CD4-positive, alpha-beta T cell treated with Interleukin-15 for 4 hours (primary cell): ENCODE measurements around the gene GSK3B.

Experiments used
- DNase-seq: peaks from one replicate; pipeline ENCODE4 v3.0.0-alpha.2; 2020; ENCODE audit warnings: low spot score

The GSK3B gene

DNA sequence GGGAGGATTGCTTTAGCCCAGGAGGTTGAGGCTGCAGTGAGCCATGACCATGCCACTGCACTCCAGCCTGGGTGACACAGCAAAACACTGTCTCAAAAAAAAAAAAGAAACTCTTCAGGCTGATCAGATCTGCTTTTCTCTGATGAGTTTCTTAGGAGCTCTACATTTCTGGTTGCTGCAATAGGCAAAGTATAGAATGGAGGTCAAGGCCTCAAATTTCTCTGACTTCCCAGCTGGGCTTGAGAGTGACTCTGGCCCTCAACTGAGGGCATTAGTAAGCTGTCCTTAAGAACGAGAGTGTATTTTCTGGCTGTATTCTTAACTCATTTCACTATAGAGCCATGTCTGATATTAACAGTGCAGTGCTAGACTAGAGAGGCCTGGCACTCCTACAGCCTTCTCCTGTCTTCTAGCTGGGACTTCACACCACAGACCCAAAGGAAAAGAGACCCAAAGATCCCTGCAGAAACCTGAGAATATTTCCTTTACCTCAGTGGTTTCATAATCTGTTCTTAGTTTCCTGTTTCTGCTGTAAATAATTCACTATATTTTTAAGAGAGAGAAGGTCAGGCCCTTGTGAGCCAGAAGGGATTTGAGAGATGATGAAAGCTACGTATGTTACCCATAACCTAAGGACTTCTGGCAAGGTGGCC, 314.4 kb downstream of the GSK3B start:
- DNase-seq, result no peak

- DNase-seq, result no peak
Observed at GRCh38 chr3:119778811-119779210, 315.4 kb downstream of the GSK3B start.

DNA sequence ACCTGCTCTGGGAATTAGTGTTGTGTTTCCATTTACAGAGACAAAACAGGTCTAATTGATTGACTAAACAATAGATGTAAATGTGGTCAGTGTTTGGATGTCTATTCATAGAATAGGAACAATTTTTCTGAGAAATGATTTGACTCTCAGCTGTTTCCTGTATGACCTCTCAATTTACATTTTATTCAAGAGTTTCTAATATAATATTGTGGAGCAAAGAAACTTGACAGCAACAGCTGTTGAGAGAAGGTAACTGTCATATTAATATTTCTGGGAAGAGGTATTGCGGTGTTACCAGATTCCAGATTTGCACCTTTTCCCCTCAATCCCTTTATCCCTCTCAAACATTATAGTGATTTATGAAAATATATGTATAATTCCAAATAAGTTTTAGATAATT, 316.1 kb downstream of the GSK3B start:
- no peak for DNase-seq

DNA sequence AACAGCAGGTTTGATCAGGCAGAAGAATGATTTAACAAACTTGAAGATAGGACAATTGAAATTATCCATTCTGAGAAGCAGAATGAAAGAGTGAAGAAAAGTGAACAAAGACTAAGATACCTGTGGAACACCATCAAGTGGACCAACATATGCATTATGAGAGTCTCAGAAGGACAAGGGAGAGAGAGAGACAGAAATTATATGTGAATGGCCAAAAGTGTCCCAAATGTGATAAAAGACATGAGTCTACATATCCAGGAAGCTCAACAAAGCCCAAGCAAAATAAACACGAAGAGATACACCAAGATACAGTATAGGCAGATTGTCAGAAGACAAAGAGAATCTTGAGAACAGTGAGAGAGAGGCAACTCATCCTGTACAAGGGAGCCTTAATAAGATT, 317.9 kb downstream of the GSK3B start:
- no peak for DNase-seq

DNA sequence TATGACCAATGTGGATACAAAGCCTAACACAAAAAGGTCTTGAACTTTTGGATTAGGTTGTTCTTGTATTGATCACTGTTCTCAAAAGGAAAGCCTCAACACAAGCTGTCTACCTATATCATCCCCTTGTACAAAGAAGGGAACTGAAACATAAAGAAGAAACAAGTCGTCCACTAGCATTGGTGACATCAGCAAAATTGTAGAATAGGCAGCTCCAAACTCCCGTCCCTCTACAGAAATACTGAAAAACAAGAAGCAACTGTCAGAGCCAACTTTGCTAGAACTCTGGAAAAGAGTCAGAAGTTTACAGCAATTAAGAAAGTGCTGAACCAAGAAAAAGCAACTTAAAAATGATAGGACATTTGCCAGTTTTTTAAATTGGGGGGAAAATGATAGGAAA, 319.8 kb downstream of the GSK3B start:
- DNase-seq, result no peak
